Neural crest cell (in vitro differentiated cells): ENCODE data around the gene CLDN19. TPM values are rescaled to one million over a fixed set of nuclear protein-coding genes. Genes with fewer than 3 reads are reported as not detected.

Experiments used
- DNase-seq: peaks from one replicate; pipeline ENCODE4 v3.0.0; 2021; ENCODE audit warnings: low read depth, mixed read lengths, low spot score
- H3K27ac Mint-ChIP-seq: one replicate; pipeline ENCODE4 v1.8.0; 2021; ENCODE audit warnings: mild to moderate bottlenecking, mixed read lengths; ENCODE audit not compliant: unreplicated experiment
- H3K27me3 Mint-ChIP-seq: 2 replicates; pipeline ENCODE4 v1.8.0; 2021; ENCODE audit warnings: low read depth, mild to moderate bottlenecking, mixed read lengths
- H3K36me3 Mint-ChIP-seq: 2 replicates; pipeline ENCODE4 v1.8.0; 2021; ENCODE audit warnings: low read depth, mild to moderate bottlenecking, mixed read lengths
- H3K4me1 Mint-ChIP-seq: 2 replicates; pipeline ENCODE4 v1.8.0; 2021; ENCODE audit warnings: mixed read lengths
- H3K4me3 Mint-ChIP-seq: one replicate; pipeline ENCODE4 v1.8.0; 2021; ENCODE audit warnings: mild to moderate bottlenecking, mixed read lengths
- H3K9me3 Mint-ChIP-seq: 2 replicates; pipeline ENCODE4 v1.8.0; 2021; ENCODE audit warnings: mixed read lengths
- total RNA-seq: library from RNA; stranded (reverse); gene quantifications from 2 replicates; pipeline ENCODE4 v1.2.1, GENCODE V29; 2021
- TF ChIP-seq, protein P1 (sequence below): fragments of 200-600 bp; sonication (generic); conservative IDR thresholded peaks from 2 replicates; pipeline ENCODE4 v1.5.0; 2021; ENCODE audit warnings: antibody characterized with exemption, mild to moderate bottlenecking

The CLDN19 gene
- total RNA-seq, 1 donor from 2014 or later = 0.19 TPM

DNA sequence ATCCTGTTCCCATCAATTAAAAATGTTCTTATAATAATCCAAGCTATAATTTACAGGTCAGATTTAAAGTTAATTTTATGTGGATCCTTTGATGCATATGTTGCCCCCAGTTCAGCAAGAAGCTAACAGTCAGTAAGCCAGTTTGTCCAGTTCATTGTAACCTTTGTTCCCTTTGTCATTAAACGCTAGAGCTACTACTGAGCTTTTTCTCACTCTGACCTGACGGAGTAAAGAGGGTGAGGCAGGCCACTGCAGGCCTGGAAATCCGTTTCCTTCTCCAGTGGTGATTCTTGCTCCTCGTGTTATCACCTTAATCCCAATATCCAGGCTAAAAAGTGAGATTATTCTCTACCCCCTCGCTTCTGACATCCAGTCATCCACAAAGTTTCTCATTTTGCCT, 47.6 kb downstream of the CLDN19 start:
- TF ChIP-seq, protein P1, sequence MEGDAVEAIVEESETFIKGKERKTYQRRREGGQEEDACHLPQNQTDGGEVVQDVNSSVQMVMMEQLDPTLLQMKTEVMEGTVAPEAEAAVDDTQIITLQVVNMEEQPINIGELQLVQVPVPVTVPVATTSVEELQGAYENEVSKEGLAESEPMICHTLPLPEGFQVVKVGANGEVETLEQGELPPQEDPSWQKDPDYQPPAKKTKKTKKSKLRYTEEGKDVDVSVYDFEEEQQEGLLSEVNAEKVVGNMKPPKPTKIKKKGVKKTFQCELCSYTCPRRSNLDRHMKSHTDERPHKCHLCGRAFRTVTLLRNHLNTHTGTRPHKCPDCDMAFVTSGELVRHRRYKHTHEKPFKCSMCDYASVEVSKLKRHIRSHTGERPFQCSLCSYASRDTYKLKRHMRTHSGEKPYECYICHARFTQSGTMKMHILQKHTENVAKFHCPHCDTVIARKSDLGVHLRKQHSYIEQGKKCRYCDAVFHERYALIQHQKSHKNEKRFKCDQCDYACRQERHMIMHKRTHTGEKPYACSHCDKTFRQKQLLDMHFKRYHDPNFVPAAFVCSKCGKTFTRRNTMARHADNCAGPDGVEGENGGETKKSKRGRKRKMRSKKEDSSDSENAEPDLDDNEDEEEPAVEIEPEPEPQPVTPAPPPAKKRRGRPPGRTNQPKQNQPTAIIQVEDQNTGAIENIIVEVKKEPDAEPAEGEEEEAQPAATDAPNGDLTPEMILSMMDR = no peak
- Mint-ChIP-seq H3K27me3 (no peaks in the 10 kb centered on the region), H3K4me3 (peak overlapping the region; percentile 8), H3K36me3 (peaks cover 26% of the 10 kb centered on the region), H3K4me1 (peaks cover 51% of the 10 kb centered on the region), H3K9me3 (no peaks in the 10 kb centered on the region), H3K27ac (peak overlapping the region; percentile 3)
- DNase-seq = no peak

DNA sequence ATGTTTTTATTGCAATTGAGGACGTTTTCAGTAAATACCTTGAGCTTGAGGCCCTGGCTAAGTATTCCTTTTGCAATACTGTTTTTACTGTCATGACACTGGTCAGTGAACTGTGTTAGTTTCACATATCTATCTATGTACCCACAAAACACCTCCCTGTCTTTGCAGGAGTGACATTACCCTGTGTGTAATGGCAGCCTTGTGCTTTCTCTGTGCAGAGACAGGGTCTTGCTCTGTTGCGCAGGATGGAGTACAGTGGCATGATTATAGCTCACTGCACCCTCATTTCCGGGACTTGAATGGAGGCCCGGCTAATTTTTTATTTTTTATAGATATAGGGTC, 48.9 kb downstream of the CLDN19 start:
- Mint-ChIP-seq H3K4me1 (peaks cover 62% of the 10 kb centered on the region), H3K27ac (no peak overlapping the region), H3K27me3 (no peaks in the 10 kb centered on the region), H3K36me3 (peaks cover 19% of the 10 kb centered on the region), H3K4me3 (peak overlapping the region; percentile 32), H3K9me3 (no peaks in the 10 kb centered on the region)
- no peak for DNase-seq
- TF ChIP-seq, protein P1 = no peak

DNA sequence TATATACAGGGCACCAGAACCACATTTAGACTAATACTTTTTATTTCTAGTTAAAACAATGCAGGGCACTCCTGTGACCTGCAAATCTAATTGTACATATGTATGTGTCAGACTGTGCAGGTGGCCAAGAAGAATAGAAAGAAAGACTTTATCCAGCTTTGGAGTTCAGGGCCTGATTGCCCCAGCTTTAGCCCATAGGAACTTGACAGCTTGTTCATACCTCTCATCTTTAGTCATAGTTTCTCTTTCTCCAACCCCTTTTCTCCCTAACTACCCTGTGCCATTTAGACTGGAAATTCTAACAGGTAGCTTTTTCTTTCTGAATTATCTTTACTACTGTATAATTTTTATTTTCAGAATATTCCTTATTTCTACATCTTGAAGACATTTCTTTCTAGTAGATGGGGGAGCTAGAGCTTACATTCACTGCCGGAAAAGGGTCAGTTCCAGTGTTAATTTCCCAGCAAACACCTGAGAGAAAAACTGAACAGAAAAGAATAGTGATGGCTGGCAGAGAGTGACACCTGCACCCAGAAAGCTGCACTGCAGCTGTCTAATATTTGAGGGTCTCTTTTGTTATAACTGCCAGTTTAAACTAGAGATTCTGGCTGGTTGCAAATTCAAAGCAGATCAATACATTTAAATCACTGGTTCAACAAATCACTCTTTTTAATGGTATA, 49.4 kb downstream of the CLDN19 start:
- no peaks in the 10 kb centered on the region for H3K9me3 Mint-ChIP-seq
- no peak for DNase-seq
- TF ChIP-seq, protein P1 = no peak
- peaks cover 19% of the 10 kb centered on the region for H3K36me3 Mint-ChIP-seq
- H3K4me3 Mint-ChIP-seq = peak overlapping the region; percentile 32
- no peak overlapping the region for H3K27ac Mint-ChIP-seq
- peaks cover 66% of the 10 kb centered on the region for H3K4me1 Mint-ChIP-seq
- no peaks in the 10 kb centered on the region for H3K27me3 Mint-ChIP-seq

DNA sequence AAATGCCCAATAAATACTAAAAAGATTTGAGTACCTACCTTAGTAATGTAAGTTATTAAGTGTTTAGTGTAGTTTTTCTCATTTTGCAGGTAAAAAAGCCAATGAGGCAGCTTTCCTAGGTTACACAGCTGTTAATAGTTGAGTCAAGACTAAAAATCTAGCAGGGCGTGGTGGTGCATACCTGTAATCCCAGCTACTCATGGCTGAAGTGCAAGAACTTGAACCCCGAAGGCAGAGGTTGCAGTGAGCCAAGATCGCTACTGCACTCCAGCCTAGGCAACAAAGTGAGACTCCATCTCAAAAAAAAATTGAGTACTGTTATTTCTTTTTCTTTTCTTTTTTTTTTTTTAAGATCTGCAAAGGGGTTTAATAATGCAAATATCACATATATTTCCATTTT, 50.1 kb downstream of the CLDN19 start:
- Mint-ChIP-seq H3K27me3 (no peaks in the 10 kb centered on the region), H3K36me3 (peaks cover 14% of the 10 kb centered on the region), H3K4me3 (no peak overlapping the region), H3K9me3 (no peaks in the 10 kb centered on the region), H3K4me1 (peaks cover 73% of the 10 kb centered on the region), H3K27ac (no peak overlapping the region)
- TF ChIP-seq, protein P1 = no peak
- DNase-seq = no peak

DNA sequence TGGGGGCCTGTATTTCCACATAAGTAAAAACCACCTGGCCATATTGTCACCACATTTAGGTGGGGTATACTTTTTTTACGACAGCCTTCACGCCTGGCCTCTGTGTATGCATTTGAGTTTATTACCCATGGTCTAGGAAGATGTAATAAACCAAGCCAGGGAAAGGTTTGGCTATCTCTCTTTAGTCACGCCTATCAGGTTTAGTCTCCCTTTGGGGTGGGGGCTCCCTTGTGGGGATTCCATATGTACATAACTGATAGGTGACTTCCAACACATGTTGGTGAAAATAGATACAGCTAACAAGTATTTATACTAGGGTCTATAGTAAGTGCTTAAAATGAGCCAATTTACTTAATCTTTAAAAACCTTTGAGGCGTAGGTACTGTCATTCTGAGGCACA, 53.6 kb downstream of the CLDN19 start:
- Mint-ChIP-seq H3K27ac (no peak overlapping the region), H3K4me1 (peaks cover 81% of the 10 kb centered on the region), H3K27me3 (peaks cover 4% of the 10 kb centered on the region), H3K36me3 (peaks cover 21% of the 10 kb centered on the region), H3K9me3 (no peaks in the 10 kb centered on the region), H3K4me3 (peak overlapping the region; percentile 72)
- TF ChIP-seq, protein P1 = no peak
- DNase-seq = no peak
